DOHH2 (cell line): ENCODE results near the gene NGEF.

Experiments used
- H3F3A ChIP-seq: fragments of 200-600 bp; sonication (generic), shearing (Covaris generic); 2 replicates; pipeline ENCODE4 v1.6.0; 2016; ENCODE audit warnings: antibody characterized with exemption, mild to moderate bottlenecking; ENCODE audit not compliant: control insufficient read depth, insufficient read depth
- H3K27ac ChIP-seq: fragments of 200-600 bp; sonication (generic); 2 replicates; pipeline ENCODE4 v1.5.1; 2014; ENCODE audit warnings: low read depth, mild to moderate bottlenecking, low read length, moderate library complexity
- H3K27me3 ChIP-seq: fragments of 200-600 bp; sonication (generic); 2 replicates; pipeline ENCODE4 v1.6.1; 2014; ENCODE audit warnings: mild to moderate bottlenecking, low read length, mixed read lengths; ENCODE audit not compliant: control insufficient read depth
- H3K36me3 ChIP-seq: fragments of 200-600 bp; sonication (generic); 2 replicates; pipeline ENCODE4 v1.6.1; 2014; ENCODE audit warnings: mild to moderate bottlenecking, low read length, moderate library complexity, mixed read lengths; ENCODE audit not compliant: control insufficient read depth
- H3K4me1 ChIP-seq: fragments of 200-600 bp; sonication (generic); 2 replicates; pipeline ENCODE4 v1.6.1; 2014; ENCODE audit warnings: mild to moderate bottlenecking, low read length, mixed read lengths; ENCODE audit not compliant: control insufficient read depth
- H3K4me2 ChIP-seq: fragments of 200-600 bp; sonication (generic); 2 replicates; pipeline ENCODE4 v1.6.0; 2014; ENCODE audit warnings: mild to moderate bottlenecking, low read length, moderate library complexity
- H3K4me3 ChIP-seq: fragments of 200-600 bp; sonication (generic); 2 replicates; pipeline ENCODE4 v1.5.1; 2014; ENCODE audit warnings: mild to moderate bottlenecking, low read length, mixed read lengths
- H3K79me2 ChIP-seq: fragments of 200-600 bp; sonication (generic); 2 replicates; pipeline ENCODE4 v1.6.1; 2014; ENCODE audit warnings: mild to moderate bottlenecking, low read length, mixed read lengths; ENCODE audit not compliant: control insufficient read depth
- H3K9me2 ChIP-seq: fragments of 200-600 bp; sonication (generic); replicated peaks from 2 replicates; pipeline ENCODE4 v1.6.1; 2014; ENCODE audit warnings: mild to moderate bottlenecking, low read length, mixed read lengths; ENCODE audit not compliant: control insufficient read depth
- H3K9me3 ChIP-seq: fragments of 200-600 bp; sonication (generic); 2 replicates; pipeline ENCODE4 v1.6.1; 2014; ENCODE audit warnings: antibody characterized with exemption, low read length, mixed read lengths; ENCODE audit not compliant: control insufficient read depth, insufficient read depth
- H4K20me1 ChIP-seq: fragments of 200-600 bp; sonication (generic); 2 replicates; pipeline ENCODE4 v1.6.0; 2014; ENCODE audit warnings: low read depth, mild to moderate bottlenecking, antibody characterized with exemption, low read length, moderate library complexity; ENCODE audit not compliant: control insufficient read depth, insufficient read depth
- CTCF ChIP-seq: fragments of 200-600 bp; sonication (generic); IDR thresholded peaks from one replicate; pipeline ENCODE4 v1.5.1; 2014; ENCODE audit warnings: antibody characterized with exemption, mild to moderate bottlenecking, low read depth, low read length; ENCODE audit not compliant: poor library complexity, severe bottlenecking
- EZH2phosphoT487 ChIP-seq: fragments of 200-600 bp; sonication (generic); IDR thresholded peaks from 2 replicates; pipeline ENCODE4 v1.6.1; 2017; ENCODE audit warnings: borderline replicate concordance, mild to moderate bottlenecking, antibody characterized with exemption, low read length, moderate library complexity, mixed read lengths

NGEF gene

GRCh38 chr2:232833830-232834229, 179.2 kb downstream of the NGEF start:
- H3K79me2 ChIP-seq, result 0 out of 2 replicates have a peak, but pooled peaks cover 7% of the 10 kb centered on the region
- peaks cover 24% of the 10 kb centered on the region for H3K4me1 ChIP-seq
- no peak for TF ChIP-seq EZH2phosphoT487
- TF ChIP-seq CTCF, result no peak
- no peaks in the 10 kb centered on the region for H3K9me2 ChIP-seq
- H3K4me3 ChIP-seq, result no peak overlapping the region
- peaks cover 75% of the 10 kb centered on the region for H3K36me3 ChIP-seq
- H3K9me3 ChIP-seq, result no peaks in the 10 kb centered on the region
- H3K4me2 ChIP-seq, result no peak overlapping the region
- H4K20me1 ChIP-seq, result no peaks in the 10 kb centered on the region
- no peak overlapping the region for H3K27ac ChIP-seq
- H3K27me3 ChIP-seq, result no peaks in the 10 kb centered on the region
- peaks cover 5% of the 10 kb centered on the region for H3F3A ChIP-seq

DNA sequence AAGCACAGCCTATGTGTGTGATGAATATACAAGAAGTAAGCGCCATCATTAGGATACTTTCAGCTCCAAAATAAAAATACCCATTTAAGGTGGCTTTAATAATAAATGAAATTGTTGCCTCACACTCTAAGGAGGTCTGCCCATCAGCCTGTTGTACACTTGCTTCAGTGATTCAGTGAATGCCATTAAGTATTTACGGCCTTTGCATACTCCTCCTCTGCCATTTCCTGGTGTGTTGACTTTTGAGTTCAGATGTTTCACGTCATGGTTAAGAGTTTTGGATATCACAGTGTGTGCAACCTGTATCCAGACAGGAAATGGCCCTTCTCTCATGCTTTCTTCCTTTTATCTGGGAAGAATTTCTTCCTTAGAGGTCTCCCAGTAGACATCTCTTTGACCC, 181.6 kb downstream of the NGEF start:
- Histone ChIP-seq H3K79me2 (0 out of 2 replicates have a peak, but pooled peaks cover 3% of the 10 kb centered on the region), H3K9me2 (no peaks in the 10 kb centered on the region), H3K27ac (no peak overlapping the region), H3K4me1 (peaks cover under 1% of the 10 kb centered on the region), H3K36me3 (peaks cover 59% of the 10 kb centered on the region), H3F3A (no peaks in the 10 kb centered on the region), H3K9me3 (no peaks in the 10 kb centered on the region), H4K20me1 (no peaks in the 10 kb centered on the region), H3K4me3 (no peak overlapping the region), H3K4me2 (no peak overlapping the region), H3K27me3 (no peaks in the 10 kb centered on the region)
- TF ChIP-seq CTCF (no peak), EZH2phosphoT487 (no peak)

- Histone ChIP-seq H3K9me3 (no peaks in the 10 kb centered on the region), H4K20me1 (no peaks in the 10 kb centered on the region), H3K4me3 (no peak overlapping the region), H3K79me2 (no peaks in the 10 kb centered on the region), H3F3A (no peaks in the 10 kb centered on the region), H3K27ac (no peak overlapping the region), H3K27me3 (no peaks in the 10 kb centered on the region), H3K9me2 (no peaks in the 10 kb centered on the region), H3K4me2 (no peak overlapping the region), H3K4me1 (no peaks in the 10 kb centered on the region), H3K36me3 (peaks cover 57% of the 10 kb centered on the region)
- no peak for TF ChIP-seq CTCF
- TF ChIP-seq EZH2phosphoT487, result no peak
Measured at GRCh38 chr2:232829988-232830387, 183.1 kb downstream of the NGEF start.
